GM12872 (cell line): ENCODE measurements around the gene PRKN.

Source experiments
- CTCF ChIP-seq: IDR thresholded peaks from 3 replicates; pipeline ENCODE4 v1.5.1; 2011; ENCODE audit warnings: low read depth, mild to moderate bottlenecking, low read length, moderate library complexity; ENCODE audit not compliant: insufficient read depth

The PRKN gene

GRCh38 chr6:161440299-161440698 lies 1287.3 kb downstream of the PRKN start:
- no peak for TF ChIP-seq CTCF

GRCh38 chr6:161439093-161439492 lies 1288.5 kb downstream of the PRKN start:
- TF ChIP-seq CTCF: no peak

GRCh38 chr6:161438430-161439030 lies 1289.0 kb downstream of the PRKN start:
- TF ChIP-seq CTCF: no peak

- TF ChIP-seq CTCF: no peak
Measured at GRCh38 chr6:161437851-161438250, 1289.7 kb downstream of the PRKN start.

GRCh38 chr6:161436106-161436876 lies 1291.3 kb downstream of the PRKN start:
- TF ChIP-seq CTCF: no peak

GRCh38 chr6:161435748-161436070 lies 1291.9 kb downstream of the PRKN start:
- TF ChIP-seq CTCF: no peak

- TF ChIP-seq CTCF: no peak
Measured at GRCh38 chr6:161434921-161435747, 1292.4 kb downstream of the PRKN start.
